ENCODE results near the gene TMIGD3.
"Not testable (repeated sequence)": the region's sequence is repeated elsewhere in the genome, so short reads cannot be mapped to it uniquely, and the experiment has no call there.

TMIGD3 gene

GRCh38 chr1:111551623-111552411 lies 48.4 kb upstream of the TMIGD3 start:
- ATAC-seq (ENCODE audit: insufficient read depth, low read depth) (no peak), DNase-seq (no peak)
- Histone ChIP-seq H3K9ac (ENCODE audit: low read depth, low read length) (no peak overlapping the region), H2AFZ (ENCODE audit: low read depth, low read length) (no peak overlapping the region), H3K27ac (ENCODE audit: low read length) (no peak overlapping the region), H3K4me2 (ENCODE audit: insufficient read depth, low read length) (no peak overlapping the region), H3K9me3 (ENCODE audit: insufficient read depth, low read length, severe bottlenecking) (no peaks in the 10 kb centered on the region), H4K20me1 (ENCODE audit: insufficient read depth, low read length) (no peaks in the 10 kb centered on the region), H3K4me1 (ENCODE audit: insufficient read depth, low read length) (no peaks in the 10 kb centered on the region), H3K79me2 (ENCODE audit: insufficient read depth, low read length) (no peaks in the 10 kb centered on the region), H3K27me3 (ENCODE audit: insufficient read depth, low read length, poor library complexity) (peaks cover 7% of the 10 kb centered on the region), H3K4me3 (ENCODE audit: low read depth in 1 of 2, low read length in 2 of 2) (no peak overlapping the region), H3K36me3 (ENCODE audit: insufficient read depth, low read length) (no peaks in the 10 kb centered on the region)
- no peak for TF ChIP-seq EZH2 (IDR thresholded peaks at IDR 0.05; ENCODE audit: borderline replicate concordance, low read depth, low read length, severe bottlenecking)
- no peak for TF ChIP-seq CTCF (IDR thresholded peaks at IDR 0.05; ENCODE audit: borderline replicate concordance, extremely low read depth, low read length, poor library complexity, severe bottlenecking)

GRCh38 chr1:111547786-111548185 lies 44.4 kb upstream of the TMIGD3 start:
- H3K4me1 ChIP-seq (ENCODE audit: insufficient read depth, low read length); H3K27ac ChIP-seq (ENCODE audit: low read length); H3K4me3 ChIP-seq (ENCODE audit: low read depth in 1 of 2, low read length in 2 of 2); ATAC-seq (ENCODE audit: insufficient read depth, low read depth); H4K20me1 ChIP-seq (ENCODE audit: insufficient read depth, low read length); H3K9me3 ChIP-seq (ENCODE audit: insufficient read depth, low read length, severe bottlenecking); DNase-seq; H3K9ac ChIP-seq (ENCODE audit: low read depth, low read length); H3K79me2 ChIP-seq (ENCODE audit: insufficient read depth, low read length); H3K4me2 ChIP-seq (ENCODE audit: insufficient read depth, low read length); H2AFZ ChIP-seq (ENCODE audit: low read depth, low read length); H3K36me3 ChIP-seq (ENCODE audit: insufficient read depth, low read length): not testable (repeated sequence)
- peaks cover 24% of the 10 kb centered on the region for H3K27me3 ChIP-seq (ENCODE audit: insufficient read depth, low read length, poor library complexity)

- no peak overlapping the region for H3K4me2 ChIP-seq (ENCODE audit: insufficient read depth, low read length)
- no peak overlapping the region for H3K27ac ChIP-seq (ENCODE audit: low read length)
- H3K9ac ChIP-seq (ENCODE audit: low read depth, low read length): no peak overlapping the region
- H3K4me3 ChIP-seq (ENCODE audit: low read depth in 1 of 2, low read length in 2 of 2): no peak overlapping the region
- TF ChIP-seq EZH2 (IDR thresholded peaks at IDR 0.05; ENCODE audit: borderline replicate concordance, low read depth, low read length, severe bottlenecking) (no peak), CTCF (IDR thresholded peaks at IDR 0.05; ENCODE audit: borderline replicate concordance, extremely low read depth, low read length, poor library complexity, severe bottlenecking) (no peak)
- DNase-seq: no peak
- H3K36me3 ChIP-seq (ENCODE audit: insufficient read depth, low read length): no peaks in the 10 kb centered on the region
- no peaks in the 10 kb centered on the region for H3K79me2 ChIP-seq (ENCODE audit: insufficient read depth, low read length)
- H2AFZ ChIP-seq (ENCODE audit: low read depth, low read length): no peak overlapping the region
- ATAC-seq (ENCODE audit: insufficient read depth, low read depth): no peak
- H3K27me3 ChIP-seq (ENCODE audit: insufficient read depth, low read length, poor library complexity): peaks cover 38% of the 10 kb centered on the region
- H3K4me1 ChIP-seq (ENCODE audit: insufficient read depth, low read length): no peaks in the 10 kb centered on the region
- H4K20me1 ChIP-seq (ENCODE audit: insufficient read depth, low read length): no peaks in the 10 kb centered on the region
- H3K9me3 ChIP-seq (ENCODE audit: insufficient read depth, low read length, severe bottlenecking): no peaks in the 10 kb centered on the region
Observed at GRCh38 chr1:111542187-111542586, 38.8 kb upstream of the TMIGD3 start.

GRCh38 chr1:111541721-111542120 lies 38.3 kb upstream of the TMIGD3 start:
- no peaks in the 10 kb centered on the region for H3K36me3 ChIP-seq (ENCODE audit: insufficient read depth, low read length)
- no peaks in the 10 kb centered on the region for H3K79me2 ChIP-seq (ENCODE audit: insufficient read depth, low read length)
- DNase-seq (no peak), ATAC-seq (ENCODE audit: insufficient read depth, low read depth) (no peak)
- H3K4me1 ChIP-seq (ENCODE audit: insufficient read depth, low read length): no peaks in the 10 kb centered on the region
- no peak overlapping the region for H3K4me2 ChIP-seq (ENCODE audit: insufficient read depth, low read length)
- no peak overlapping the region for H3K27ac ChIP-seq (ENCODE audit: low read length)
- no peak overlapping the region for H3K9ac ChIP-seq (ENCODE audit: low read depth, low read length)
- H3K9me3 ChIP-seq (ENCODE audit: insufficient read depth, low read length, severe bottlenecking): no peaks in the 10 kb centered on the region
- H3K27me3 ChIP-seq (ENCODE audit: insufficient read depth, low read length, poor library complexity): peaks cover 39% of the 10 kb centered on the region
- no peaks in the 10 kb centered on the region for H4K20me1 ChIP-seq (ENCODE audit: insufficient read depth, low read length)
- no peak overlapping the region for H3K4me3 ChIP-seq (ENCODE audit: low read depth in 1 of 2, low read length in 2 of 2)
- no peak overlapping the region for H2AFZ ChIP-seq (ENCODE audit: low read depth, low read length)
- TF ChIP-seq EZH2 (IDR thresholded peaks at IDR 0.05; ENCODE audit: borderline replicate concordance, low read depth, low read length, severe bottlenecking) (no peak), CTCF (IDR thresholded peaks at IDR 0.05; ENCODE audit: borderline replicate concordance, extremely low read depth, low read length, poor library complexity, severe bottlenecking) (no peak)

Data from DND-41 (cell line).